Mucosa of descending colon (tissue), 3 donors: ENCODE measurements around the gene AGL. TPM values are rescaled to one million over a fixed set of nuclear protein-coding genes. Genes with fewer than 3 reads are reported as not detected.

Experiments used
- ATAC-seq: fragments of 200-7000 bp; cut with Tn5 transposase; one replicate; pipeline ENCODE4 v1.9.1; 2020; ENCODE audit warnings: mild to moderate bottlenecking, moderate library complexity
- DNase-seq, 3 donors: peaks; one replicate each; pipeline ENCODE4 v3.0.0-alpha.2; 2020
- H3K36me3 ChIP-seq: fragments of 200-600 bp; one replicate; pipeline ENCODE4 v1.8.0; 2021; ENCODE audit warnings: low read depth, mild to moderate bottlenecking
- H3K4me1 ChIP-seq: fragments of 200-600 bp; one replicate; pipeline ENCODE4 v1.8.0; 2021; ENCODE audit warnings: low read depth, mild to moderate bottlenecking
- H3K4me3 ChIP-seq: fragments of 200-600 bp; one replicate; pipeline ENCODE4 v1.8.0; 2021; ENCODE audit warnings: mild to moderate bottlenecking
- H3K9me3 ChIP-seq: fragments of 200-600 bp; one replicate; pipeline ENCODE4 v1.8.0; 2021; ENCODE audit warnings: mild to moderate bottlenecking
- intact Hi-C, 2 donors: fragments of 100-400 bp; cut with DNase I in 1 of 2; cut with micrococcal nuclease in 1 of 2; formaldehyde crosslinking; loops; one replicate each; pipeline versions ENCODE4 v1.11.0 to v1.11.1; 2022; cut with DNase I, micrococcal nuclease
- long read RNA-seq, 2 donors: library from polyadenylated mRNA; unstranded; transcript quantifications; one replicate each; pipeline ENCODE4 v2.0.0, GENCODE V29; 2019 to 2021
- total RNA-seq, 3 donors: library from RNA; stranded (reverse); fragmentation: NEBNext Ultra II Directional in 2 of 3; extraction: Animal tissue kit (Norgen Biotek cat#: 25700) in 2 of 3; gene quantifications; one replicate each; pipeline versions ENCODE4 v1.2.1 to v1.2.4, GENCODE V29; 2021 to 2023
- TF ChIP-seq, protein P1 (sequence below): fragments of 200-600 bp; IDR thresholded peaks from one replicate; pipeline ENCODE4 v1.8.0; 2022; ENCODE audit warnings: antibody characterized with exemption, mild to moderate bottlenecking
- donor health status: DM: no; HTN: no; CAD: no; lungs with moderate emphysema.
- donor health status: DM: no; HTN: no; CAD: no.
- donor health status: DM: no; HTN: yes; CAD: no.

The AGL gene
- total RNA-seq: 10 to 100 TPM; 24.6 to 28.2 (median 27.5) TPM
- long read RNA-seq, donor 1, full-length matches to known transcripts: 2 of 9 reads
- long read RNA-seq, donor 1, partial matches to known transcripts: 7 of 9 reads
- long read RNA-seq, donor 1, other reads (novel, unspliced or antisense): 0 of 9 reads
- long read RNA-seq, donor 2, partial matches to known transcripts: 6 of 8 reads
- long read RNA-seq, donor 2, other reads (novel, unspliced or antisense): 2 of 8 reads

DNA sequence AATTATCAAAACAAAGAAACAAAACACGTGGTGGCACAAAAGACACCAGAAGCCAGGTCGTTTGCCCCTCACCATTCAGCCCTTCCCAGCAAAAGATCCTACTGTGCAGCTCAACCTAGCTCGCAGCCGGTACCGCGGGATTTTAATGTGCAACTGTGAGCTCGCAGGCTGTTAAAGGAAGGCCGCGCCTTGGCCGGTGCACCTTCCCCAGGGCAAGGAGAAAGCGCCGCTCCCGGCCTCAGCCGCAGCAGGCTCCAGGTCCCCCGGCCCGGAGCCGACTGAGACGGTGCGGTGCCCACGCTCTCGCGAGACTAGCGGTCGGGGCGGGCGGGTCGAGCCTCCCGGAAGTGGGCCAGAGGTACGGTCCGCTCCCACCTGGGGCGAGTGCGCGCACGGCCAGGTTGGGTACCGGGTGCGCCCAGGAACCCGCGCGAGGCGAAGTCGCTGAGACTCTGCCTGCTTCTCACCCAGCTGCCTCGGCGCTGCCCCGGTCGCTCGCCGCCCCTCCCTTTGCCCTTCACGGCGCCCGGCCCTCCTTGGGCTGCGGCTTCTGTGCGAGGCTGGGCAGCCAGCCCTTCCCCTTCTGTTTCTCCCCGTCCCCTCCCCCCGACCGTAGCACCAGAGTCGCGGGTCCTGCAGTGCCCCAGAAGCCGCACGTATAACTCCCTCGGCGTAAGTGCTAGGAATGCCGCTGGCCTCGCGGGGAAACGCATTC is at the start of gene AGL:
Gene AGL (plus strand): TSS at position 618 of the 715 bp plus-strand sequence. CDS start 682 bp downstream, outside the sequence.
- intact Hi-C loops: no loop called here
- DNase-seq (peak; percentile 88 to 95 (median 94)), ATAC-seq (peak; percentile 98)
- H3K36me3 ChIP-seq: no peaks in the 10 kb centered on the region
- H3K4me1 ChIP-seq: peaks cover 4% of the 10 kb centered on the region
- peak within 1 kb of the TSS; percentile 27 for H3K4me3 ChIP-seq
- TF ChIP-seq, protein P1, sequence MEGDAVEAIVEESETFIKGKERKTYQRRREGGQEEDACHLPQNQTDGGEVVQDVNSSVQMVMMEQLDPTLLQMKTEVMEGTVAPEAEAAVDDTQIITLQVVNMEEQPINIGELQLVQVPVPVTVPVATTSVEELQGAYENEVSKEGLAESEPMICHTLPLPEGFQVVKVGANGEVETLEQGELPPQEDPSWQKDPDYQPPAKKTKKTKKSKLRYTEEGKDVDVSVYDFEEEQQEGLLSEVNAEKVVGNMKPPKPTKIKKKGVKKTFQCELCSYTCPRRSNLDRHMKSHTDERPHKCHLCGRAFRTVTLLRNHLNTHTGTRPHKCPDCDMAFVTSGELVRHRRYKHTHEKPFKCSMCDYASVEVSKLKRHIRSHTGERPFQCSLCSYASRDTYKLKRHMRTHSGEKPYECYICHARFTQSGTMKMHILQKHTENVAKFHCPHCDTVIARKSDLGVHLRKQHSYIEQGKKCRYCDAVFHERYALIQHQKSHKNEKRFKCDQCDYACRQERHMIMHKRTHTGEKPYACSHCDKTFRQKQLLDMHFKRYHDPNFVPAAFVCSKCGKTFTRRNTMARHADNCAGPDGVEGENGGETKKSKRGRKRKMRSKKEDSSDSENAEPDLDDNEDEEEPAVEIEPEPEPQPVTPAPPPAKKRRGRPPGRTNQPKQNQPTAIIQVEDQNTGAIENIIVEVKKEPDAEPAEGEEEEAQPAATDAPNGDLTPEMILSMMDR: no peak
- no peaks in the 10 kb centered on the region for H3K9me3 ChIP-seq

DNA sequence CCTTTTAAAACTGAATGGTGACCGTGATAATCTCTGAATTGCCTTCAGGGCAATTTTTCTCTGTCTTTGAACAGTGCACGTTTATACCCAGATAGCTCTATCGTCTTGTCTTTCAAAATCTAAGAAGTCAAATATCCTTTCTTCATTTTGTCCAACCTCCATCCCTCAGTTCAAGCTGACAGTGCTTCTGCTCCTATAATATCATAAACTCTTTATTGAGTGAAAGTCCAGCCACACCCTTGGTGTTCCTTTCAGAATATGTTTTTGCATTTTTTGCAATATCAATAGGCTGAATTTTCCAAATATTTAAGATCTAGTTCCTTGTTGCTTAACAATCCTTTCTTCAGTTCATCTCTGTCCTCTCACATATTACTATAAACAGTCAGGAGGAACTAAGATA is 48.6 kb upstream of the AGL start:
- ATAC-seq (peak; percentile 68), DNase-seq (peak in 1 of 3 donors; percentile 14)
- H3K4me3 ChIP-seq: no peak overlapping the region
- H3K4me1 ChIP-seq: peaks cover 7% of the 10 kb centered on the region
- no peaks in the 10 kb centered on the region for H3K9me3 ChIP-seq
- intact Hi-C loops: loop anchor here in 1 of 2 donors (10.0 kb wide), 1 partner anchor 653 kb away; no protein-coding TSS in a partner anchor
- TF ChIP-seq, protein P1: no peak
- H3K36me3 ChIP-seq: no peaks in the 10 kb centered on the region

DNA sequence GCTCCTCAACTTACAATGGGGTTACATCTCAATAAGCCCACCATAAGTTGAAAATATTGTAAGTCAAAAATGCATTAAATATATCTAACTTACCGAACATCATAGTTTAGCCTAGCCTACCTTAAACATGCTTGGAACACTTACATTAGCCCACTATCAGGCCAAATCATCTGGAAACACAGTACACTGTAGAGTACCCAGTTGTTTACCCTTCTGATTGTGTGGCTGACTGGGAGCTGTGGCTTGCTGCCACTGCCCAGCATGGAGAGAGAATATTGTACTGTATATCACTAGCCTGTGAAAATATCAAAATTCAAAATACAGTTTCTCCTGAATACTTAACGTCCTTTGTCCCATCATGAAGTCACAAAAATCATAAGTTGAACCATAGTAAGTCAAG is 43.3 kb upstream of the AGL start:
- DNase-seq (no peak), ATAC-seq (no peak)
- H3K9me3 ChIP-seq: no peaks in the 10 kb centered on the region
- no peak overlapping the region for H3K4me3 ChIP-seq
- intact Hi-C loops: loop anchor here in 1 of 2 donors (10.0 kb wide), 1 partner anchor 648 kb away; no protein-coding TSS in a partner anchor
- H3K36me3 ChIP-seq: no peaks in the 10 kb centered on the region
- peaks cover under 1% of the 10 kb centered on the region for H3K4me1 ChIP-seq
- TF ChIP-seq, protein P1: no peak

DNA sequence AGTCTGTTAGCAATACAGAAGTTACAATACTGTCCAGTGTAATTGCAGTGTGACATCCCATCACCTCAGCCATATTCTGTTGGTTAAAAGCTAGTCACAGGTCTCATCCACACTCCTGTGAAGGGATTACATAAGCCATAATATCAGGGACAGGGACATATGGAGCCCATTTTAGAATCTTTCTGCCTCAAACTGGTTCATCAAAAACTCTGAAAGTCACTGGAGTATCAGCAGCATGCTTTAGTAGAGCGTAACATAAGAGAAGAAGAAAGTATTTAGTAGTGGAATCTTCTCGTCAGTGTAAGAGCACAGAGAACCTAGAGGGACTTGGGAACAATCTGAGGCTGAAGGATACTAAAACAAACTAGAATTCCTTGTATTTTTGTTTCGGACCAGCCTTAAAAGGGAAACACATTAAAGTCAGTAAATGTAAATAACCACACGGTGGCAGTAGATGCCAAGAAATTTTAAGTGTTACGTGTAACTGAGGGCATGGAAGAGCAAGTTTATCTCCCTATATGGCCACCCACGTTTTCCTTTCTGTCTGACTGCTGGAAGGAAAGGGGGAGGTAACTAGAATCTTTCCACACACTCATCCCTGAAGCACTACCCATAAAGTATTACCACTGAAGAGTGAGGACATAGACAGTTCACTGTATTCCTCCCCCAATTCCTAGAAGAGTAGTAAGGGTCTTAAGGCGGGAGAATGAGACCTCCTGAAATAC is 41.6 kb upstream of the AGL start:
- H3K4me1 ChIP-seq: no peaks in the 10 kb centered on the region
- peak in 1 of 3 donors; percentile 66 for DNase-seq
- no peaks in the 10 kb centered on the region for H3K36me3 ChIP-seq
- intact Hi-C loops: loop anchor here in 1 of 2 donors (10.0 kb wide), 1 partner anchor 646 kb away; no protein-coding TSS in a partner anchor
- peak; percentile 94 for ATAC-seq
- H3K9me3 ChIP-seq: no peaks in the 10 kb centered on the region
- TF ChIP-seq, protein P1: peak; percentile 32
- no peak overlapping the region for H3K4me3 ChIP-seq

DNA sequence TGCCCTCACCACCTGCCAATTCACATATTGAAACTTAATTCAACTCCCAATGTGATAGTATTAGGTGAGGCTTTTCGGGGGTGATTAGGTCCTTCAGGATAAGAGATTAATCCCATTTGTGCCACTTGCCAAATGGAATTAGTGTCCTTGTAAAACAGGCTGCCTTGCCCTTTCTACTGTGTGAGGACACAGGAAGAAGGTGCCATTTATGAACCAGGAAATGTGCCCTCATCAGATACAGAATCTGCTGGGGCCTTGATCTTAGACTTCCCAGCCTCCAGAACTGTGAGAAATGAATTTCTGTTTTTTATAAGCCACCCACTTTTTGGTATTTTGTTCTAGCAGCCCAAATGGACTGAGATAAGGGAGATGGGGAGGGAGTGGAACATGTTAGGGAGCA is 39.1 kb upstream of the AGL start:
- Histone ChIP-seq H3K9me3 (no peaks in the 10 kb centered on the region), H3K4me3 (no peak overlapping the region), H3K36me3 (no peaks in the 10 kb centered on the region), H3K4me1 (no peaks in the 10 kb centered on the region)
- TF ChIP-seq, protein P1: no peak
- ATAC-seq (peak; percentile 48), DNase-seq (no peak)
- intact Hi-C loops: no loop called here
